ENCODE data around the gene TAMM41. TPM values are rescaled to one million over a fixed set of nuclear protein-coding genes. Genes with fewer than 3 reads are reported as not detected.

Gene TAMM41
- total RNA-seq, 1 experiment from 2014 or later = 26.3 TPM

DNA sequence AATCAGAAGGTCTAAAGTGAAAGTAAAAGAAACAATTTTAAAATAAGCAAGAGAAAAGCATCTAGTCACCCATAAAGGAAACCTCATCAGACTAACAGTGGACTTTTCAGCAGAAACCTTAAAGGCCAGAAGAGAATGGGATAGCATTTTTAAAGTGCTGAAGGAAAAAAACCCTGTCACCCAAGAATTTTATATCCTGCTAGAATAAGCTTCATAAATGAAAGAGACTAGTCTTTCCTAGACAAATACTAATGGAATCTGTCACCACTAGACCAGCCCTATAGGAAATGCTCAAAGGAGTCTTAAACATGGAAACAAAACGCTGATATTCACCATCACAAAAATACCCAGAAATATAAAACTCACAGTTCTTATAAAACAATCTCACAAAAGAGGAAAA lies 46.9 kb downstream of the TAMM41 start:
- BruUV-seq (replicated peaks) = no TSS peak
- CTCF ChIA-PET = no interaction called here
- H3K27me3 Mint-ChIP-seq (ENCODE audit: unreplicated experiment) = no peaks in the 10 kb centered on the region
- peaks cover 8% of the 10 kb centered on the region for H3K36me3 Mint-ChIP-seq (ENCODE audit: insufficient read depth, unreplicated experiment)
- no peak for DNase-seq
- intact Hi-C loops (cut with micrococcal nuclease; ENCODE audit: unreplicated experiment) = no loop called here
- H3K4me3 Mint-ChIP-seq (ENCODE audit: low read depth, unreplicated experiment) = no peak overlapping the region
- H3K4me1 Mint-ChIP-seq (ENCODE audit: low read depth, unreplicated experiment) = peaks cover 8% of the 10 kb centered on the region
- H3K27ac Mint-ChIP-seq (ENCODE audit: unreplicated experiment) = no peak overlapping the region
- TF ChIP-seq, protein P1, sequence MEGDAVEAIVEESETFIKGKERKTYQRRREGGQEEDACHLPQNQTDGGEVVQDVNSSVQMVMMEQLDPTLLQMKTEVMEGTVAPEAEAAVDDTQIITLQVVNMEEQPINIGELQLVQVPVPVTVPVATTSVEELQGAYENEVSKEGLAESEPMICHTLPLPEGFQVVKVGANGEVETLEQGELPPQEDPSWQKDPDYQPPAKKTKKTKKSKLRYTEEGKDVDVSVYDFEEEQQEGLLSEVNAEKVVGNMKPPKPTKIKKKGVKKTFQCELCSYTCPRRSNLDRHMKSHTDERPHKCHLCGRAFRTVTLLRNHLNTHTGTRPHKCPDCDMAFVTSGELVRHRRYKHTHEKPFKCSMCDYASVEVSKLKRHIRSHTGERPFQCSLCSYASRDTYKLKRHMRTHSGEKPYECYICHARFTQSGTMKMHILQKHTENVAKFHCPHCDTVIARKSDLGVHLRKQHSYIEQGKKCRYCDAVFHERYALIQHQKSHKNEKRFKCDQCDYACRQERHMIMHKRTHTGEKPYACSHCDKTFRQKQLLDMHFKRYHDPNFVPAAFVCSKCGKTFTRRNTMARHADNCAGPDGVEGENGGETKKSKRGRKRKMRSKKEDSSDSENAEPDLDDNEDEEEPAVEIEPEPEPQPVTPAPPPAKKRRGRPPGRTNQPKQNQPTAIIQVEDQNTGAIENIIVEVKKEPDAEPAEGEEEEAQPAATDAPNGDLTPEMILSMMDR (IDR thresholded peaks at IDR 0.05; ENCODE audit: unreplicated experiment) = no peak
- peaks cover 4% of the 10 kb centered on the region for H3K9me3 Mint-ChIP-seq (ENCODE audit: low read depth, unreplicated experiment)

DNA sequence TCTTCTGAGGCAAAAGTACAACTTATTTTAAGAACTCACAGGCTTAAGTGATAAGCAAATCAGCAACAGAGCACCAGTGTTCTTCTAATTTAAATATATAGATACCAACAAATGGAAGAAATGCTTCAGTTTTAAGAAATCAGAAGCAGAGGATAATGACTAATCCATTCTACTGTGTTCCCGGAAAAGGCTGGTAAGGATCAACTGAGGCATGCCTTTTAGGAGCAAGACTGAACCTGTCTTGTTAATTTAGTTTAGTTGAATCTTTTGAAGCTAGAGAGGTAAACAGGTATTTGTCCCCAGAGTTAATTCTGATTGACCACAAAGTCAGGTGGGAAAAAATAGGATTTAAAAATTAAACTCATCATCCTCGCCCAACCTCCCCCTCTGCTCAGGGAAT lies 51.8 kb downstream of the TAMM41 start:
- CTCF ChIA-PET = no interaction called here
- DNase-seq = no peak
- TF ChIP-seq, protein P1 (IDR thresholded peaks at IDR 0.05; ENCODE audit: unreplicated experiment) = no peak
- no TSS peak for BruUV-seq (replicated peaks)
- Mint-ChIP-seq H3K27me3 (ENCODE audit: unreplicated experiment) (no peaks in the 10 kb centered on the region), H3K36me3 (ENCODE audit: insufficient read depth, unreplicated experiment) (peaks cover 3% of the 10 kb centered on the region), H3K4me3 (ENCODE audit: low read depth, unreplicated experiment) (no peak overlapping the region), H3K4me1 (ENCODE audit: low read depth, unreplicated experiment) (peaks cover 7% of the 10 kb centered on the region), H3K27ac (ENCODE audit: unreplicated experiment) (no peak overlapping the region), H3K9me3 (ENCODE audit: low read depth, unreplicated experiment) (no peaks in the 10 kb centered on the region)
- intact Hi-C loops (cut with micrococcal nuclease; ENCODE audit: unreplicated experiment) = no loop called here

DNA sequence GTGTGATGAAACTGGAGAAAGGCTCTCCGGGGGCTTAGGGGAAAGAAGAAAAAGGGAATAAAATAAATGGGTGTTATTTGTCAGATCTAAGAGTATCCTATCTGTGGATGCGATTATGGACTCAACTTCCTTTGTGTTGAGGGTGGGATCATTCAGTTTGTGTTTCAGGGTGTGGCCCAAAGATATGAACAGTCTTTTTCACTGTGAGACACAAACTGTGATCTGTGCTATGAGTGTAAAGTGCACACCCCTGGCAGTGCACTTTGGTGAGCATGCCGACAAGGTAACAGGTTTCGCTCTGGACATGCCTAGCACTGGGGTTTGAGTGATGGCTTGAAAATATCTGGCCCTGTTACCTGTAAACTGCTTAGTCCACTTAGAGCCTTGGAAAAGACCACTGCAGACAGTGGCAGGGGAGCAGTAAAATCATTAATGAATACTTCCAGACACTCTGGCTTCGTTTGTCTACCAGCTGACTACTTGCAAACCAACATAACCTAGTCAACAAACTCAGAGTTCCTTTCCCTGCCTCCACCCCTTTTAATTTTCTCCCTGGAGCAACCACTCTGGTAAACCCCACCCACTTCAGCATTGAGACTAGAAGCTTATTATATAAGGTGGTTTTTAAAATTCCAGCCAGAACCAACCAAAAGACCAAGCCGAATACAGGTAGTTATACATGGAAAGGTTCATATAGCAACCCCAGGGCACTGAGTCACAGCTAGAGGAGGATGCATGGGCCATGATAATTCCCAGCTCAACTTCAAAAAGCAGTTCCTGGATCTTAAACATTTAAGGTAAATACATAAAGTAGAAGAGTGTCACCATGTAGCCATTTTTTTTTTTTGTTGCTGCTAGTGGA lies 55.1 kb downstream of the TAMM41 start:
- TF ChIP-seq, protein P1 (IDR thresholded peaks at IDR 0.05; ENCODE audit: unreplicated experiment) = no peak
- no peak for DNase-seq
- Mint-ChIP-seq H3K36me3 (ENCODE audit: insufficient read depth, unreplicated experiment) (no peaks in the 10 kb centered on the region), H3K4me1 (ENCODE audit: low read depth, unreplicated experiment) (no peaks in the 10 kb centered on the region), H3K27ac (ENCODE audit: unreplicated experiment) (no peak overlapping the region), H3K4me3 (ENCODE audit: low read depth, unreplicated experiment) (no peak overlapping the region), H3K27me3 (ENCODE audit: unreplicated experiment) (no peaks in the 10 kb centered on the region), H3K9me3 (ENCODE audit: low read depth, unreplicated experiment) (no peaks in the 10 kb centered on the region)
- CTCF ChIA-PET = no interaction called here
- BruUV-seq (replicated peaks) = no TSS peak
- intact Hi-C loops (cut with micrococcal nuclease; ENCODE audit: unreplicated experiment) = no loop called here

DNA sequence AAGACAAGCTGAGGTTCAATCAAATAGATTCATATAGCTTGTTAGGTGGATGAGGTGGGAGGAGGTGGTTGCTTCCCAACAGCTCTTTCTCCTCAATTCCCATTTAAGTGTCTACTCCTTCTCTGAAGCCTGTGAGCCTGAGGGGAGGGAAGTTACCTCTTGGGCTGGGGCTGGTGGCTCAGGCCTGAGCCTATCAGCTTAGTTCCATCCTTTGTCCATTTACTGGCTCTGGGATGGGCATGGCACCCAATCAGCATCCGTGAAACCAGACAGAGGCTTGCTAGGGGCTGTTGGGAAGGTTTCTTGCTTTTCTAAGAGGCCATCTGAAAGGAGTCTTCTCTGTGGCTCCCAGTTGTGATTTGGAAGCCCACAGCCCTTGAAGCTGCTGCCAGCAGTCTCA lies 57.3 kb downstream of the TAMM41 start:
- H3K4me3 Mint-ChIP-seq (ENCODE audit: low read depth, unreplicated experiment) = no peak overlapping the region
- no peaks in the 10 kb centered on the region for H3K36me3 Mint-ChIP-seq (ENCODE audit: insufficient read depth, unreplicated experiment)
- no peaks in the 10 kb centered on the region for H3K9me3 Mint-ChIP-seq (ENCODE audit: low read depth, unreplicated experiment)
- no peaks in the 10 kb centered on the region for H3K27me3 Mint-ChIP-seq (ENCODE audit: unreplicated experiment)
- intact Hi-C loops (cut with micrococcal nuclease; ENCODE audit: unreplicated experiment) = no loop called here
- CTCF ChIA-PET = no interaction called here
- BruUV-seq (replicated peaks) = no TSS peak
- TF ChIP-seq, protein P1 (IDR thresholded peaks at IDR 0.05; ENCODE audit: unreplicated experiment) = no peak
- no peaks in the 10 kb centered on the region for H3K4me1 Mint-ChIP-seq (ENCODE audit: low read depth, unreplicated experiment)
- DNase-seq = no peak
- H3K27ac Mint-ChIP-seq (ENCODE audit: unreplicated experiment) = no peak overlapping the region
